H1 (cell line): ENCODE measurements around the gene RAB7B. TPM values are rescaled to one million over a fixed set of nuclear protein-coding genes. Genes with fewer than 3 reads are reported as not detected.
A peak's percentile ranks its signal among the peaks of the same experiment; 100 is the strongest.

Experiments
- CTCF ChIA-PET: fragments of 300-600 bp; sonication (Branson Sonifier 250); formaldehyde crosslinking; loops from one replicate; lab custom pipeline; 2021; ENCODE audit not compliant: partially characterized antibody; lab: Charles Lee
- POLR2A ChIA-PET: fragments of 300-600 bp; sonication (Branson Sonifier 250); formaldehyde crosslinking; loops from one replicate; lab custom pipeline; 2021; ENCODE audit warnings: inconsistent platforms; ENCODE audit not compliant: partially characterized antibody; lab: Charles Lee
- DNase-seq, 2 experiments: peaks; one replicate each; pipeline versions ENCODE4 v3.0.0 to v3.0.0-alpha.2; 2010 to 2022; ENCODE audit warnings: low spot score in 2 of 2, low read depth in 1 of 2, mixed read lengths in 1 of 2
- FAIRE-seq: peaks from 2 replicates; lab custom pipeline; 2011; peaks lifted over from hg19 to GRCh38; lab: Jason Lieb, UNC
- H2AFZ ChIP-seq: 2 replicates; pipeline ENCODE4 v1.8.1; 2012; ENCODE audit warnings: low read length, inconsistent platforms
- H2AK5ac ChIP-seq: 2 replicates; pipeline ENCODE4 v1.6.1; 2013; ENCODE audit warnings: low read depth, low read length
- H2BK120ac ChIP-seq: replicated peaks from 2 replicates; pipeline ENCODE3; 2013; ENCODE audit warnings: low read depth, low read length, inconsistent platforms
- H2BK12ac ChIP-seq: 2 replicates; pipeline ENCODE4 v1.6.1; 2013; ENCODE audit warnings: low read depth, low read length
- H2BK15ac ChIP-seq: 2 replicates; pipeline ENCODE4 v1.6.1; 2013; ENCODE audit warnings: low read length
- H2BK20ac ChIP-seq: 2 replicates; pipeline ENCODE4 v1.6.1; 2013; ENCODE audit warnings: low read length
- H2BK5ac ChIP-seq: 2 replicates; pipeline ENCODE4 v1.6.1; 2013; ENCODE audit warnings: low read depth, low read length
- H3K14ac ChIP-seq: 2 replicates; pipeline ENCODE4 v1.6.1; 2013; ENCODE audit warnings: inconsistent platforms; ENCODE audit not compliant: insufficient read length
- H3K18ac ChIP-seq: 2 replicates; pipeline ENCODE4 v1.6.1; 2013; ENCODE audit warnings: low read length; ENCODE audit errors: extremely low read depth
- H3K23ac ChIP-seq: 2 replicates; pipeline ENCODE4 v1.6.1; 2013; ENCODE audit warnings: inconsistent platforms; ENCODE audit not compliant: insufficient read length
- H3K23me2 ChIP-seq: 2 replicates; pipeline ENCODE4 v1.6.1; 2013; ENCODE audit warnings: low read depth, low read length
- H3K27ac ChIP-seq: 2 replicates; pipeline ENCODE4 v1.6.1; 2011; ENCODE audit warnings: low read depth, low read length, inconsistent platforms
- H3K27me3 ChIP-seq, 4 experiments: replicated peaks in 1 of 4; 1 replicate in 1 of 4; 2 replicates in 3 of 4; pipeline versions ENCODE4 v1.6.1 to v1.8.1; 2011 to 2013; ENCODE audit warnings: low read length in 3 of 4, mild to moderate bottlenecking in 3 of 4, inconsistent platforms in 2 of 4, mixed read lengths in 2 of 4, moderate library complexity in 1 of 4; ENCODE audit not compliant: control insufficient read depth in 3 of 4, insufficient read depth in 3 of 4; ENCODE audit errors: extremely low read depth in 1 of 4
- H3K36me3 ChIP-seq, 4 experiments: 2 replicates each; pipeline versions ENCODE4 v1.6.1 to v1.8.1; 2011 to 2013; ENCODE audit warnings: mild to moderate bottlenecking in 4 of 4, low read length in 3 of 4, moderate library complexity in 2 of 4, control low read depth in 1 of 4, inconsistent platforms in 1 of 4; ENCODE audit not compliant: insufficient read depth in 4 of 4, control insufficient read depth in 2 of 4
- H3K4ac ChIP-seq: replicated peaks from 2 replicates; pipeline ENCODE3; 2013; ENCODE audit warnings: low read length, low read depth, mixed read lengths, inconsistent platforms; ENCODE audit not compliant: insufficient read length
- H3K4me1 ChIP-seq, 4 experiments: replicated peaks in 1 of 4; 1 replicate in 1 of 4; 2 replicates in 3 of 4; pipeline versions ENCODE4 v1.6.1 to v1.8.1; 2011 to 2013; ENCODE audit warnings: low read length in 3 of 4, inconsistent platforms in 2 of 4, mixed read lengths in 1 of 4; ENCODE audit not compliant: insufficient read depth in 4 of 4, control insufficient read depth in 3 of 4
- H3K4me2 ChIP-seq, 2 experiments: 2 replicates each; pipeline versions ENCODE4 v1.6.1 to v1.8.1; 2011 to 2013; ENCODE audit warnings: low read depth in 2 of 2, low read length in 2 of 2, control low read depth in 1 of 2, inconsistent platforms in 1 of 2, mild to moderate bottlenecking in 1 of 2; ENCODE audit not compliant: insufficient read depth in 1 of 2
- H3K4me3 ChIP-seq, 4 experiments: fragments of 200-600, 300-600 bp in 1 of 4; sonication (generic), shearing (Covaris generic), sonication (Bioruptor Twin) in 1 of 4; 2 replicates each; pipeline versions ENCODE4 v1.5.1 to v1.8.1; 2011 to 2016; ENCODE audit warnings: low read length in 4 of 4, low read depth in 3 of 4, control low read depth in 2 of 4, inconsistent platforms in 2 of 4, mild to moderate bottlenecking in 2 of 4, mixed read lengths in 1 of 4, moderate library complexity in 1 of 4; ENCODE audit not compliant: insufficient read depth in 2 of 4; ENCODE audit errors: extremely low read depth in 1 of 4
- H3K56ac ChIP-seq: replicated peaks from 2 replicates; pipeline ENCODE3; 2013; ENCODE audit warnings: low read depth, mild to moderate bottlenecking, mixed read lengths, low read length, inconsistent platforms; ENCODE audit not compliant: insufficient read length
- H3K79me1 ChIP-seq: 2 replicates; pipeline ENCODE4 v1.6.1; 2013; ENCODE audit warnings: low read depth, low read length, control low read depth
- H3K79me2 ChIP-seq, 2 experiments: 2 replicates each; pipeline versions ENCODE4 v1.6.1 to v1.8.1; 2012 to 2013; ENCODE audit warnings: low read length in 2 of 2, mild to moderate bottlenecking in 2 of 2, inconsistent platforms in 1 of 2; ENCODE audit not compliant: insufficient read depth in 2 of 2, control insufficient read depth in 1 of 2
- H3K9ac ChIP-seq, 4 experiments: replicated peaks in 1 of 4; 1 replicate in 1 of 4; 2 replicates in 3 of 4; pipeline versions ENCODE4 v1.6.1 to v1.8.1; 2011 to 2013; ENCODE audit warnings: low read depth in 3 of 4, low read length in 3 of 4, control low read depth in 2 of 4, mild to moderate bottlenecking in 2 of 4, moderate library complexity in 2 of 4, inconsistent platforms in 1 of 4; ENCODE audit errors: extremely low read depth in 1 of 4
- H3K9me3 ChIP-seq, 2 experiments: 2 replicates each; pipeline versions ENCODE4 v1.6.1 to v1.8.1; 2012 to 2013; ENCODE audit warnings: mild to moderate bottlenecking in 2 of 2, moderate library complexity in 2 of 2, control low read depth in 1 of 2, inconsistent platforms in 1 of 2, low read depth in 1 of 2, low read length in 1 of 2, mixed read lengths in 1 of 2; ENCODE audit not compliant: insufficient read depth in 2 of 2
- H4K20me1 ChIP-seq, 2 experiments: replicated peaks in 1 of 2; 2 replicates each; pipeline versions ENCODE3 to v1.8.1; 2011 to 2013; ENCODE audit warnings: inconsistent platforms in 2 of 2, low read length in 2 of 2, mild to moderate bottlenecking in 1 of 2; ENCODE audit not compliant: insufficient read depth in 2 of 2, control insufficient read depth in 1 of 2
- H4K5ac ChIP-seq: 2 replicates; pipeline ENCODE4 v1.6.1; 2013; ENCODE audit warnings: low read length, low read depth, mixed read lengths, inconsistent platforms; ENCODE audit not compliant: insufficient read length
- H4K8ac ChIP-seq: 2 replicates; pipeline ENCODE4 v1.8.0; 2013; ENCODE audit warnings: mild to moderate bottlenecking, moderate library complexity, low read length, inconsistent platforms; ENCODE audit not compliant: insufficient read depth; ENCODE audit errors: extremely low read depth
- H4K91ac ChIP-seq: replicated peaks from 2 replicates; pipeline ENCODE3; 2013; ENCODE audit warnings: low read length, mixed read lengths, inconsistent platforms; ENCODE audit not compliant: insufficient read length
- CTCF ChIP-seq, 3 experiments: IDR thresholded peaks; 1 replicate in 2 of 3; 2 replicates in 1 of 3; pipeline versions ENCODE4 v1.5.1 to v1.6.1; 2011; ENCODE audit warnings: low read length in 3 of 3, mild to moderate bottlenecking in 3 of 3, inconsistent platforms in 2 of 3, low read depth in 1 of 3, moderate library complexity in 1 of 3; ENCODE audit not compliant: insufficient read depth in 1 of 3; ENCODE audit errors: control extremely low read depth in 1 of 3
- E2F6 ChIP-seq: IDR thresholded peaks from 2 replicates; pipeline ENCODE4 v1.6.1; 2012; ENCODE audit warnings: inconsistent platforms
- EGR1 ChIP-seq: IDR thresholded peaks from 2 replicates; pipeline ENCODE4 v1.6.1; 2011; ENCODE audit warnings: low read depth, low read length, borderline replicate concordance
- FOSL1 ChIP-seq: IDR thresholded peaks from 2 replicates; pipeline ENCODE4 v1.6.1; 2011; ENCODE audit warnings: mild to moderate bottlenecking, low read depth, low read length, moderate library complexity; ENCODE audit not compliant: insufficient read depth
- GABPA ChIP-seq: IDR thresholded peaks from 2 replicates; pipeline ENCODE4 v1.6.1; 2011; ENCODE audit warnings: mild to moderate bottlenecking, low read length, moderate library complexity, borderline replicate concordance; ENCODE audit not compliant: insufficient read depth
- GTF2F1 ChIP-seq: IDR thresholded peaks from 2 replicates; pipeline ENCODE4 v1.6.1; 2012; ENCODE audit warnings: low read depth, low read length, improper control_type of control experiment, borderline replicate concordance
- KDM4A ChIP-seq: IDR thresholded peaks from one replicate; pipeline ENCODE4 v1.7.1; 2012; ENCODE audit warnings: low read depth, mild to moderate bottlenecking, moderate library complexity, low read length, inconsistent platforms; ENCODE audit not compliant: severe bottlenecking
- POU5F1 ChIP-seq: IDR thresholded peaks from 2 replicates; pipeline ENCODE4 v1.6.1; 2011; ENCODE audit warnings: low read depth, mild to moderate bottlenecking, low read length, moderate library complexity
- RFX5 ChIP-seq: IDR thresholded peaks from 2 replicates; pipeline ENCODE4 v1.6.1; 2011; ENCODE audit warnings: low read depth, low read length, improper control_type of control experiment, borderline replicate concordance
- TAF7 ChIP-seq: optimal IDR thresholded peaks from 2 replicates; pipeline ENCODE3; 2011; ENCODE audit warnings: low read depth, mild to moderate bottlenecking, inconsistent platforms, low read length, moderate library complexity, borderline replicate concordance
- WGBS, 2 experiments: shearing (Covaris generic) in 1 of 2; methylation state at CpG; one replicate each; pipeline versions ENCODE4 v1.1.6 to v1.1.7; 2013 to 2015; ENCODE audit warnings: low lambda C conversion rate in 2 of 2, mixed read lengths in 2 of 2, inconsistent platforms in 1 of 2, low coverage in 1 of 2, missing lambda C conversion rate in 1 of 2; ENCODE audit not compliant: insufficient replicate concordance in 2 of 2, insufficient coverage in 1 of 2, insufficient read length in 1 of 2; ENCODE audit errors: extremely low coverage in 1 of 2, missing lambda C conversion rate in 1 of 2; 5-methylcytosine and 5-hydroxymethylcytosine counted together
- polyA plus RNA-seq, 7 experiments: library from polyadenylated mRNA; depleted of rRNA in 3 of 7; stranded (reverse) in 5 of 7; unstranded in 2 of 7; fragments of >200 nt in 5 of 7; fragments of 200-250 nt in 2 of 7; gene quantifications; 1 replicate in 5 of 7; 2 replicates in 1 of 7; 4 replicates in 1 of 7; pipeline versions ENCODE4 v1.2.1 to v1.2.3, GENCODE V29; 2011 to 2013; ENCODE audit warnings: missing spikeins in 2 of 7, mixed read lengths in 2 of 7
- total RNA-seq: library from RNA; stranded (reverse); fragmentation: NEBNext Ultra II Directional; extraction: Animal tissue kit (Norgen Biotek cat#: 25700); gene quantifications from 2 replicates; pipeline ENCODE4 v1.2.1, GENCODE V29; 2021

The RAB7B gene
- total and polyA plus RNA-seq, 2 of the 8 experiments (the other 6 are each of a cell fraction or from before 2014, with no cell fraction given): 0.05 TPM; not detected in 1

GRCh38 chr1:205974712-205975111 lies 28.5 kb downstream of the RAB7B start:
- Histone ChIP-seq H4K5ac (no peak overlapping the region), H3K4me3 (no peak overlapping the region), H4K8ac (no peak overlapping the region; the same call in 1 of the 2 replicates), H2BK5ac (no peak overlapping the region), H2BK20ac (peak overlapping the region; percentile 6; the same call in 1 of the 2 replicates), H3K36me3 (no peaks in the 10 kb centered on the region; a peak in 1 of 8 replicates), H3K18ac (no peak overlapping the region), H4K20me1 (peaks cover 0 to 27% of the 10 kb centered on the region in 2 experiments), H3K4me1 (no peaks in the 10 kb centered on the region; a peak in 2 of 7 replicates), H3K79me2 (no peaks in the 10 kb centered on the region), H3K9me3 (peaks cover 0 to 4% of the 10 kb centered on the region in 2 experiments; a peak in 1 of 4 replicates), H3K56ac (peak overlapping the region; percentile 100), H3K14ac (no peak overlapping the region), H2AK5ac (peak overlapping the region; percentile 99), H2BK12ac (no peak overlapping the region; the same call in 1 of the 2 replicates), H3K23me2 (peaks cover 27% of the 10 kb centered on the region), H3K79me1 (peaks cover 5% of the 10 kb centered on the region), H3K27me3 (no peaks in the 10 kb centered on the region; a peak in 1 of 7 replicates), H2BK15ac (peak overlapping the region; percentile 24; the same call in 1 of the 2 replicates), H3K9ac (no peak overlapping the region), H2BK120ac (no peak overlapping the region), H2AFZ (no peak overlapping the region), H3K23ac (no peak overlapping the region), H3K4ac (peak overlapping the region; percentile 75), H3K4me2 (no peak overlapping the region), H4K91ac (peak overlapping the region; percentile 92), H3K27ac (no peak overlapping the region)
- no peak for TF ChIP-seq GTF2F1
- TF ChIP-seq E2F6: no peak
- TF ChIP-seq CTCF (IDR thresholded peaks at IDR 0.05; ENCODE audit: control extremely low read depth in 1 of 3, insufficient read depth in 1 of 3, low read depth in 1 of 3, low read length in 3 of 3): no peak
- TF ChIP-seq TAF7: no peak
- no peak for TF ChIP-seq RFX5
- TF ChIP-seq POU5F1: no peak
- no peak for TF ChIP-seq KDM4A
- no peak for TF ChIP-seq GABPA
- TF ChIP-seq FOSL1: no peak
- no peak for TF ChIP-seq EGR1
- WGBS, 2 experiments: 100% methylated on average over 3 of the region's 3 CpGs; no CpG with 5 or more reads in 1 of the 2 experiments
- no peak for DNase-seq
- no peak for FAIRE-seq
- ChIA-PET CTCF (no interaction called here), POLR2A (no interaction called here)
